HFF-Myc (cell line): ENCODE data around the gene NKX2-1.

Source experiments
- DNase-seq: peaks from one replicate; pipeline ENCODE4 v3.0.0-alpha.2; 2011; ENCODE audit warnings: low read depth; ENCODE audit errors: extremely low read depth
- H3K4me3 ChIP-seq: replicated peaks from 2 replicates; pipeline ENCODE4 v1.5.1; 2011; ENCODE audit warnings: low read depth, mild to moderate bottlenecking, control low read depth, low read length
- TF ChIP-seq, protein P1 (sequence below): IDR thresholded peaks from 2 replicates; pipeline ENCODE4 v1.5.1; 2012; ENCODE audit warnings: mild to moderate bottlenecking, low read depth, low read length, control low read depth; ENCODE audit errors: missing control alignments

The NKX2-1 gene

GRCh38 chr14:36474593-36474992 is 45.4 kb downstream of the NKX2-1 start:
- no peak overlapping the region for H3K4me3 ChIP-seq
- no peak for DNase-seq
- TF ChIP-seq, protein P1, sequence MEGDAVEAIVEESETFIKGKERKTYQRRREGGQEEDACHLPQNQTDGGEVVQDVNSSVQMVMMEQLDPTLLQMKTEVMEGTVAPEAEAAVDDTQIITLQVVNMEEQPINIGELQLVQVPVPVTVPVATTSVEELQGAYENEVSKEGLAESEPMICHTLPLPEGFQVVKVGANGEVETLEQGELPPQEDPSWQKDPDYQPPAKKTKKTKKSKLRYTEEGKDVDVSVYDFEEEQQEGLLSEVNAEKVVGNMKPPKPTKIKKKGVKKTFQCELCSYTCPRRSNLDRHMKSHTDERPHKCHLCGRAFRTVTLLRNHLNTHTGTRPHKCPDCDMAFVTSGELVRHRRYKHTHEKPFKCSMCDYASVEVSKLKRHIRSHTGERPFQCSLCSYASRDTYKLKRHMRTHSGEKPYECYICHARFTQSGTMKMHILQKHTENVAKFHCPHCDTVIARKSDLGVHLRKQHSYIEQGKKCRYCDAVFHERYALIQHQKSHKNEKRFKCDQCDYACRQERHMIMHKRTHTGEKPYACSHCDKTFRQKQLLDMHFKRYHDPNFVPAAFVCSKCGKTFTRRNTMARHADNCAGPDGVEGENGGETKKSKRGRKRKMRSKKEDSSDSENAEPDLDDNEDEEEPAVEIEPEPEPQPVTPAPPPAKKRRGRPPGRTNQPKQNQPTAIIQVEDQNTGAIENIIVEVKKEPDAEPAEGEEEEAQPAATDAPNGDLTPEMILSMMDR, result no peak

- TF ChIP-seq, protein P1, result no peak
- DNase-seq, result no peak
- no peak overlapping the region for H3K4me3 ChIP-seq
Observed at GRCh38 chr14:36471431-36471830, 48.6 kb downstream of the NKX2-1 start.

DNA sequence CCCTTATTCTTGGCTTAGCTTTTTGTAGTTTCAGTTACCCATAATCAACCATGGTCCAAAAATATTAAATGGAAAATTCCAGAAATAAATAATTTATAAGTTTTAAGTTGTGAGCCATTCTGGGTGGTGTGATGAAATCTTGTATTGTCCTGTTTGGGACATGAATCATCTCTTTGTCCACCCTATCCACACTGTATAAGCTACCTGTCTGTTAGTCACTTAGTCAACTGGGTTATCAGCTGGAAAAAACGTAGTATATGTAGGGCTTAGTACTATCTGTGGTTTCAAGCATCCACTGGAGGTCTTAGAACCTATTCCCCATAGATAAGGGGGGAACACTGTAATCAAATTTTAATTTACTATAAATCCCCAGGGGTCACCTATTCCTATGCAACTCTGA is 52.7 kb downstream of the NKX2-1 start:
- DNase-seq, result no peak
- no peak overlapping the region for H3K4me3 ChIP-seq
- TF ChIP-seq, protein P1, result no peak
